Tibial nerve (tissue), 4 donors: ENCODE measurements around the gene MED13L.

Experiments used
- EP300 ChIP-seq, 2 donors: sonication (generic); formaldehyde crosslinking; IDR thresholded peaks; one replicate each; pipeline ENCODE4 v1.6.1; 2017; ENCODE audit warnings: antibody characterized with exemption in 2 of 2, mild to moderate bottlenecking in 1 of 2
- POLR2A ChIP-seq, 2 donors: fragments of 450-650 bp; IDR thresholded peaks; one replicate each; pipeline ENCODE4 v1.6.1; 2017; ENCODE audit warnings: antibody characterized with exemption in 2 of 2, mild to moderate bottlenecking in 2 of 2, moderate library complexity in 2 of 2
- TF ChIP-seq, protein P1 (sequence below), 5 experiments: fragments of 200-600 bp in 3 of 5; fragments of 450-650 bp in 2 of 5; sonication (generic) in 3 of 5; IDR thresholded peaks; one replicate each; pipeline ENCODE4 v1.5.1; 2016 to 2019; ENCODE audit warnings: antibody characterized with exemption in 5 of 5, mild to moderate bottlenecking in 3 of 5, moderate library complexity in 2 of 5

- no peak for TF ChIP-seq POLR2A (IDR thresholded peaks at IDR 0.05)
- TF ChIP-seq, protein P1, sequence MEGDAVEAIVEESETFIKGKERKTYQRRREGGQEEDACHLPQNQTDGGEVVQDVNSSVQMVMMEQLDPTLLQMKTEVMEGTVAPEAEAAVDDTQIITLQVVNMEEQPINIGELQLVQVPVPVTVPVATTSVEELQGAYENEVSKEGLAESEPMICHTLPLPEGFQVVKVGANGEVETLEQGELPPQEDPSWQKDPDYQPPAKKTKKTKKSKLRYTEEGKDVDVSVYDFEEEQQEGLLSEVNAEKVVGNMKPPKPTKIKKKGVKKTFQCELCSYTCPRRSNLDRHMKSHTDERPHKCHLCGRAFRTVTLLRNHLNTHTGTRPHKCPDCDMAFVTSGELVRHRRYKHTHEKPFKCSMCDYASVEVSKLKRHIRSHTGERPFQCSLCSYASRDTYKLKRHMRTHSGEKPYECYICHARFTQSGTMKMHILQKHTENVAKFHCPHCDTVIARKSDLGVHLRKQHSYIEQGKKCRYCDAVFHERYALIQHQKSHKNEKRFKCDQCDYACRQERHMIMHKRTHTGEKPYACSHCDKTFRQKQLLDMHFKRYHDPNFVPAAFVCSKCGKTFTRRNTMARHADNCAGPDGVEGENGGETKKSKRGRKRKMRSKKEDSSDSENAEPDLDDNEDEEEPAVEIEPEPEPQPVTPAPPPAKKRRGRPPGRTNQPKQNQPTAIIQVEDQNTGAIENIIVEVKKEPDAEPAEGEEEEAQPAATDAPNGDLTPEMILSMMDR (IDR thresholded peaks at IDR 0.05): no peak
- no peak for TF ChIP-seq EP300 (IDR thresholded peaks at IDR 0.05)
Observed at GRCh38 chr12:116204169-116204568, 73.3 kb downstream of the MED13L start.
